H1 (cell line): Measurements from ENCODE around the gene PTPRG.

Source experiments
- CEBPB ChIP-seq: IDR thresholded peaks from 2 replicates; pipeline ENCODE4 v1.6.1; 2012; ENCODE audit warnings: low read depth, low read length
- CTCF ChIP-seq, 3 experiments: IDR thresholded peaks; 1 replicate in 2 of 3; 2 replicates in 1 of 3; pipeline versions ENCODE4 v1.5.1 to v1.6.1; 2011; ENCODE audit warnings: low read length in 3 of 3, mild to moderate bottlenecking in 3 of 3, inconsistent platforms in 2 of 3, low read depth in 1 of 3, moderate library complexity in 1 of 3; ENCODE audit not compliant: insufficient read depth in 1 of 3; ENCODE audit errors: control extremely low read depth in 1 of 3
- EZH2 ChIP-seq: fragments of 200-600 bp; sonication (generic); IDR thresholded peaks from 2 replicates; pipeline ENCODE4 v1.7.1; 2012; ENCODE audit warnings: low read depth, mild to moderate bottlenecking, moderate library complexity, low read length, inconsistent platforms; ENCODE audit not compliant: severe bottlenecking
- MAFK ChIP-seq: IDR thresholded peaks from 2 replicates; pipeline ENCODE4 v1.6.1; 2012; ENCODE audit warnings: low read depth, mild to moderate bottlenecking, improper control_type of control experiment, low read length
- NRF1 ChIP-seq: IDR thresholded peaks from 2 replicates; pipeline ENCODE4 v1.6.1; 2011; ENCODE audit warnings: mild to moderate bottlenecking, low read depth, low read length, improper control_type of control experiment
- PHF8 ChIP-seq: fragments of 200-600 bp; sonication (generic); conservative IDR thresholded peaks from 2 replicates; pipeline ENCODE4 v1.7.1; 2012; ENCODE audit warnings: low read depth, mild to moderate bottlenecking, inconsistent platforms, low read length, moderate library complexity
- POLR2A ChIP-seq, 2 experiments: IDR thresholded peaks; 1 replicate in 1 of 2; 2 replicates in 1 of 2; pipeline ENCODE4 v1.6.1; 2011; ENCODE audit warnings: low read depth in 2 of 2, low read length in 2 of 2, mild to moderate bottlenecking in 2 of 2; ENCODE audit errors: control extremely low read depth in 1 of 2
- POLR2AphosphoS5 ChIP-seq: IDR thresholded peaks from 2 replicates; pipeline ENCODE4 v1.6.1; 2011; ENCODE audit warnings: low read depth, low read length
- POU5F1 ChIP-seq: IDR thresholded peaks from 2 replicates; pipeline ENCODE4 v1.6.1; 2011; ENCODE audit warnings: low read depth, mild to moderate bottlenecking, low read length, moderate library complexity
- RFX5 ChIP-seq: IDR thresholded peaks from 2 replicates; pipeline ENCODE4 v1.6.1; 2011; ENCODE audit warnings: low read depth, low read length, improper control_type of control experiment, borderline replicate concordance
- SUZ12 ChIP-seq: fragments of 200-600 bp; sonication (generic); IDR thresholded peaks from 2 replicates; pipeline ENCODE4 v1.6.1; 2012; ENCODE audit warnings: mild to moderate bottlenecking, inconsistent platforms, low read length, moderate library complexity, mixed read lengths

- no peak for TF ChIP-seq EZH2
- TF ChIP-seq POLR2A (IDR thresholded peaks at IDR 0.05; ENCODE audit: control extremely low read depth in 1 of 2, low read depth in 2 of 2, low read length in 2 of 2): no peak
- no peak for TF ChIP-seq SUZ12
- no peak for TF ChIP-seq CTCF (IDR thresholded peaks at IDR 0.05; ENCODE audit: control extremely low read depth in 1 of 3, insufficient read depth in 1 of 3, low read depth in 1 of 3, low read length in 3 of 3)
- no peak for TF ChIP-seq RFX5
- TF ChIP-seq CEBPB: no peak
- no peak for TF ChIP-seq PHF8
- TF ChIP-seq MAFK: no peak
- no peak for TF ChIP-seq POU5F1
- no peak for TF ChIP-seq POLR2AphosphoS5
- no peak for TF ChIP-seq NRF1
Measured at GRCh38 chr3:61804782-61805181, 243.4 kb downstream of the PTPRG start.
